ENCODE results near the gene SRC. TPM values are rescaled to one million over a fixed set of nuclear protein-coding genes. Genes with fewer than 3 reads are reported as not detected.

The SRC gene
- total RNA-seq, 2 donors from 2014 or later, result 6.9 to 14.3 TPM

DNA sequence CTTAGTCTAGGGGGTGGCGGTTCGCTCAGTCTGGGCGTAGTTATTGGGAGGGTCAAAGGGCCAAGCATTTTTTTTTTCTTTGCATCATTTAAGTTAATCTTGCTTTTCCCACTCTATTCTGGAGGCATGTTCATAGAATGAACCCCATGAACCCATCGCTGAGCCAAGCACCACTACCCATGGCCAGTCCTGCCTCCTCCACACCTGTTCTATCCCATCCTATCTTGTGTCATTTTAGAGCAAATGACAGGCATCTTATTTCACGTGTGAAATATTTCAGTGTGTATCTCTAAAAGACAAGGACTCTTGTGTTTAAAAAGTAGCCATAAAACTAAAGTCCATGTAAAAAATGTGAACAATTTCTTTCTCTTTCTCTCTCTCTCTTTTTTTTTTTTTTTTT lies 13.9 kb downstream of the SRC start:
- TF ChIP-seq, protein P1, sequence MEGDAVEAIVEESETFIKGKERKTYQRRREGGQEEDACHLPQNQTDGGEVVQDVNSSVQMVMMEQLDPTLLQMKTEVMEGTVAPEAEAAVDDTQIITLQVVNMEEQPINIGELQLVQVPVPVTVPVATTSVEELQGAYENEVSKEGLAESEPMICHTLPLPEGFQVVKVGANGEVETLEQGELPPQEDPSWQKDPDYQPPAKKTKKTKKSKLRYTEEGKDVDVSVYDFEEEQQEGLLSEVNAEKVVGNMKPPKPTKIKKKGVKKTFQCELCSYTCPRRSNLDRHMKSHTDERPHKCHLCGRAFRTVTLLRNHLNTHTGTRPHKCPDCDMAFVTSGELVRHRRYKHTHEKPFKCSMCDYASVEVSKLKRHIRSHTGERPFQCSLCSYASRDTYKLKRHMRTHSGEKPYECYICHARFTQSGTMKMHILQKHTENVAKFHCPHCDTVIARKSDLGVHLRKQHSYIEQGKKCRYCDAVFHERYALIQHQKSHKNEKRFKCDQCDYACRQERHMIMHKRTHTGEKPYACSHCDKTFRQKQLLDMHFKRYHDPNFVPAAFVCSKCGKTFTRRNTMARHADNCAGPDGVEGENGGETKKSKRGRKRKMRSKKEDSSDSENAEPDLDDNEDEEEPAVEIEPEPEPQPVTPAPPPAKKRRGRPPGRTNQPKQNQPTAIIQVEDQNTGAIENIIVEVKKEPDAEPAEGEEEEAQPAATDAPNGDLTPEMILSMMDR (IDR thresholded peaks at IDR 0.05), result no peak
- Histone ChIP-seq H3K36me3 (no peaks in the 10 kb centered on the region), H3K27me3 (no peaks in the 10 kb centered on the region), H3K4me3 (no peak overlapping the region), H3K27ac (no peak overlapping the region), H3K4me1 (peaks cover 0 to 31% of the 10 kb centered on the region in 2 donors), H3K9me3 (no peaks in the 10 kb centered on the region)
- no peak for DNase-seq (ENCODE audit: low spot score)

DNA sequence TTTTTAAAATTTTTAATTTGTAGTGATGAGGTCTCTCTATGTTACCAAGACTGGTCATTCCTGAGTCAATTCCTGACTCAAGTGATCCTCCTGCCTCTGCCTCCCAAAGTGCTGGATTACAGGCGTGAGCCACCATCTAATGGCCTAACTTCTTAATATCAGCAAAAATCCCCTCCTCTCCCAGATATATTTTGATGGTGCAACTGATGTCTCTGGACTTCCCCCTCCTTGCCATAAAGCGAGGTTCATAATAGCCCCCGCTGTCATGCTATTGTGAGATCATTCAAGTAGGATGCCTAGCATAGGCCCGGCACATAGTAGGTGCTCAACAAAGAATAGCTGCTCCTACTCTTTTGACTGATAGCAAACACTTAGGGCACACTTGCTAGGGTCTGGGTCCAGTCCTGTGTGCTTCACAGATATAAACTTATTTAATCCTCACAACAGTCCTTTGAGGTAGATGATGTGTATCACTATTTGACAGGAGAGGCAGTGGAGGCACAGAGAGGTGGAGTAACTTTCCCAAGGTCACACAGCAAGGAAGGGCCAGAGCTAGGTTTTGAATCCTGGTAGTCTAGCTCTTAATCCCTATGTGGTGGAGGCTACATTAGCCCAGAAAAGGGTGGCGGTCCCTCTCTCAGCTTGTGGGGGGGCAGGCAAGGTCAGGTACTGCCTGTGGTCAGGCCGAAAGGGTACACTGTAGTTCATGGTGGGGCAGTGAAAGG lies 14.6 kb downstream of the SRC start:
- no peak overlapping the region for H3K4me3 ChIP-seq
- no peak overlapping the region for H3K27ac ChIP-seq
- no peak for DNase-seq (ENCODE audit: low spot score)
- H3K4me1 ChIP-seq, result peaks cover 0 to 31% of the 10 kb centered on the region in 2 donors
- H3K9me3 ChIP-seq, result no peaks in the 10 kb centered on the region
- TF ChIP-seq, protein P1 (IDR thresholded peaks at IDR 0.05), result no peak
- H3K27me3 ChIP-seq, result no peaks in the 10 kb centered on the region
- H3K36me3 ChIP-seq, result peaks cover 2% of the 10 kb centered on the region

DNA sequence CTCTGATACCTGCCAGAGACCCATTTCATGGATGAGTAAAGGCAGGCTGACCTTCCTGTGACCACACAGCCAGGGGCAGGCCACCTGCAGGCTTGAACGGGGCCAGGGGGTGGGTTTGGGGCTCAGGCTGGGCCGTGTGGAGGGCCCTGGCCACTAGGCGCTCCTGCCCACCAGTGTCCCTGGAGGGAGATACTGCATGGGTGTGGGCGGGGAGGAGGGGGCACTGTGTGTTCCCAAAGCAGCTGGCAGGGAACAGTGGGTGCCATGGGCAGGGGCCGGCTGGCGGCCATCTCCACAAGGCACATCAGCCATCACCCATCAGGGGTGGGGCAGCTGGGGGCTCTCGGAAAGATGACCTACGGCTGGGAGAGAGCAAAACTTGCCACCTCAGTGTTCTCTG lies 15.4 kb downstream of the SRC start:
- Histone ChIP-seq H3K36me3 (peaks cover 9% of the 10 kb centered on the region), H3K9me3 (no peaks in the 10 kb centered on the region), H3K4me3 (no peak overlapping the region), H3K27me3 (no peaks in the 10 kb centered on the region), H3K4me1 (peaks cover 0 to 23% of the 10 kb centered on the region in 2 donors), H3K27ac (no peak overlapping the region)
- DNase-seq (ENCODE audit: low spot score), result no peak
- TF ChIP-seq, protein P1 (IDR thresholded peaks at IDR 0.05), result no peak

DNA sequence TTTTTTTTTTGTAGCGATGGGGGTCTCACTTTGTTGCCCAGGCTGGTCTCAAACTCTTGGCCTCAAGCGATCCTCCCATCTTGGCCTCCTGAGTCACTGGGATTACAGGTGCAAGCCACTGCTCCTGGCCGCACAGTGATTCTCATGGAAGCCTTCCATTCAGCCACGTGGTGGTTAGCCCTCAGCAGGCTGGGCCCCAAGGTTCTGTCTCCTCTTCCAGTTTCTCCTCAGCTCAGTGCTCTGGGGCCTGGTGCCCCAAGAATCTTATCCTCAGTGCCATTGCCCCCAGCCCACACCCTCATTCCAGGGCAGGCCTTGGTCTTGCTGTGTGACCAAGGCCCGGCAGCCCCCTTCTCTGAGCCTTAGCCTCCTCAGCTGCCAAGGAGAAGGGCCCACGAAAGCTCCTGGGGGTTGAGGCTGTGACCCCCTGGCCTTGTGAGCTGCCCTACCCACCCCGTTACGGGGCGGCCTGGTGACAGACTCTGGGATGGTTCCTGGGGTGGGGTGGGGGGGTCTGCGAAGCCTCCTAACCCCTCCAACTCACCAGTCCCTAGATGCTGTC lies 16.4 kb downstream of the SRC start:
- Histone ChIP-seq H3K27ac (no peak overlapping the region), H3K4me3 (no peak overlapping the region), H3K9me3 (no peaks in the 10 kb centered on the region), H3K4me1 (peaks cover 0 to 13% of the 10 kb centered on the region in 2 donors), H3K27me3 (no peaks in the 10 kb centered on the region), H3K36me3 (peaks cover 9% of the 10 kb centered on the region)
- TF ChIP-seq, protein P1 (IDR thresholded peaks at IDR 0.05), result no peak
- no peak for DNase-seq (ENCODE audit: low spot score)

DNA sequence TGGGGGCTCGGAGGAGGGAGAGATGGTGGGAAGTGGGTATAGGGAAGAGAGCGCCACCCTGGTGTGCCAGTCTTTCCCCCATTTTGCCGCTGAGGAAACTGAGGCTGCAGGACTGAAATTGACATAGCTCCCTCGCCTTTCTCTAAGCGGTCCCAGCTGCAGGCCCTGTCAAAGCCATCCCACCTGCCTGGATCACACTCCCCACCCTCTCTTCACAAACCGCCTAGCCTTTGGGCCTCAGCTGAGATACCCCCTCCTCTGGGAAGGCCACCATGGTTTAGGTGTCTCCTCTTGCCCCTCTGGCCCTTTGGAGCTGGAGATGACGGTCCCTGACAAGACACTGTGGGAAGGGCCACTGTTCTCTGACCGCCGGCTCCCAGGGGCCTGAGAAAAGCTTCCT lies 16.9 kb downstream of the SRC start:
- DNase-seq (ENCODE audit: low spot score), result no peak
- Histone ChIP-seq H3K4me3 (no peak overlapping the region), H3K27me3 (no peaks in the 10 kb centered on the region), H3K27ac (no peak overlapping the region), H3K4me1 (peaks cover 0 to 10% of the 10 kb centered on the region in 2 donors), H3K9me3 (no peaks in the 10 kb centered on the region), H3K36me3 (peaks cover 9% of the 10 kb centered on the region)
- TF ChIP-seq, protein P1 (IDR thresholded peaks at IDR 0.05), result no peak

Data from right atrium auricular region (tissue), 2 donors.